ENCODE data around the gene DGLUCY. TPM values are rescaled to one million over a fixed set of nuclear protein-coding genes. Genes with fewer than 3 reads are reported as not detected.

The DGLUCY gene
- total and polyA plus RNA-seq, 7 donors, result 20.4 to 135 (median 77.5) TPM

DNA sequence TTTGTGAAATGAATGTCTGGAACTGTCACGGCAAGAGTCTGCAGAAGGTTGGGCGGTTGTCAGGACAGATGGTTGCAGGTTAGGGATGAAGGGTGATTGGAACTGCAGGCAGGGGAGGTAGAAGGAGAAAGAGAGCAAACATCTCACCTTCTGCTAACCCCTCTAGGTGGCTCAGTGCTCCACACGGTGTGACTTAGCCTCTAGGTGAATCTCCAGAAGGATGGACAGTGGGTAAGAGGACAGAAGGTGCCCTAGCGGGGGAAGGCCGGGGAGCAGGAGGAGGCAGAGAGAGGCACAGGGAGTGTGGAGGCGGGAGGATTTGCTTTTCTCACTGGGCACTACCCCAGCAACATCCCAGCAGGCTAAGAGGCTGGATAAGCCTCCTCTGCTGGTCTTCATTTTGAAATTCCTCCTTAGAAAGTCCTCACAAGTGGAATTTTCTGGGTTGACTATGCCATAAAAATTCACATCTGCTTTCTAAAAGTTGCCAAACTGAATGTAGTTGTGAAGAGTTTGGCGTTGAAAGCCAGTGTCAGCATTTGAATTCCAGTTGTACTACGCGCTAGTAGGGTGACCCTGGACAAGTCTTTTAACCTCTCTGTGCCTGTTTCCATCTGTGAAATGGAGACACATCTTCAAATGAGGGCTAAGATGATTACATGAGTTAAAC, 141.3 kb downstream of the DGLUCY start:
- Histone ChIP-seq H3K36me3 (ENCODE audit: insufficient read depth in 1 of 2, low read depth in 1 of 2) (no peaks in the 10 kb centered on the region), H3K27me3 (ENCODE audit: insufficient read depth in 3 of 3, low read length in 2 of 3) (peaks cover 0 to 21% (median 5%) of the 10 kb centered on the region in 3 donors), H3K9me3 (no peaks in the 10 kb centered on the region), H3K27ac (no peak overlapping the region), H3K4me3 (no peak overlapping the region), H3K4me1 (peaks cover 4% of the 10 kb centered on the region)
- ATAC-seq, result no peak
- WGBS, 3 donors, result 75 to 82% (median 76%) methylated on average over 9 of the region's 9 CpGs
- TF ChIP-seq, protein P1, sequence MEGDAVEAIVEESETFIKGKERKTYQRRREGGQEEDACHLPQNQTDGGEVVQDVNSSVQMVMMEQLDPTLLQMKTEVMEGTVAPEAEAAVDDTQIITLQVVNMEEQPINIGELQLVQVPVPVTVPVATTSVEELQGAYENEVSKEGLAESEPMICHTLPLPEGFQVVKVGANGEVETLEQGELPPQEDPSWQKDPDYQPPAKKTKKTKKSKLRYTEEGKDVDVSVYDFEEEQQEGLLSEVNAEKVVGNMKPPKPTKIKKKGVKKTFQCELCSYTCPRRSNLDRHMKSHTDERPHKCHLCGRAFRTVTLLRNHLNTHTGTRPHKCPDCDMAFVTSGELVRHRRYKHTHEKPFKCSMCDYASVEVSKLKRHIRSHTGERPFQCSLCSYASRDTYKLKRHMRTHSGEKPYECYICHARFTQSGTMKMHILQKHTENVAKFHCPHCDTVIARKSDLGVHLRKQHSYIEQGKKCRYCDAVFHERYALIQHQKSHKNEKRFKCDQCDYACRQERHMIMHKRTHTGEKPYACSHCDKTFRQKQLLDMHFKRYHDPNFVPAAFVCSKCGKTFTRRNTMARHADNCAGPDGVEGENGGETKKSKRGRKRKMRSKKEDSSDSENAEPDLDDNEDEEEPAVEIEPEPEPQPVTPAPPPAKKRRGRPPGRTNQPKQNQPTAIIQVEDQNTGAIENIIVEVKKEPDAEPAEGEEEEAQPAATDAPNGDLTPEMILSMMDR (IDR thresholded peaks at IDR 0.05), result no peak
- no peak for DNase-seq
- intact Hi-C loops (cut with DNase I), result no loop called here

DNA sequence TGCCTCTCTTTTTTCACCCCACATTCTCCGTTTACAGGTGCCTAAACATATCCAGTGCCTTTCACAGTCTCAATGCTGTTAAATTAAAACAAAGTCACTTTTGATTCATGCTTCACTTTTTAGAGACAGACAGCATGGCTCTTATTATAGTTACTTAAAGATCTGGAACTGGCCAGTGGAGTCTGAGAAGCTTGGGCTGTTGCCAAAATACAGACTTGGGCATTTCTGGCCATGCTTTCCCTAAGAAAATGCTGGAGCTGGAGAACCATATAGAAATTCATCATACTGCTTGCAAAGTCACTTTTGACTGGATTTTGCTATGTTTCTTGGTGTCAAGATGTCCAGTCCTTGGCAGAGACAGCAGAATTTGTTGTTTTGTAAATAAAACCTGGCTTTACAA, 142.8 kb downstream of the DGLUCY start:
- Histone ChIP-seq H3K27ac (no peak overlapping the region), H3K4me1 (peaks cover 4% of the 10 kb centered on the region), H3K4me3 (no peak overlapping the region), H3K9me3 (peaks cover 5% of the 10 kb centered on the region), H3K36me3 (ENCODE audit: insufficient read depth in 1 of 2, low read depth in 1 of 2) (no peaks in the 10 kb centered on the region), H3K27me3 (ENCODE audit: insufficient read depth in 3 of 3, low read length in 2 of 3) (peaks cover 0 to 26% (median 5%) of the 10 kb centered on the region in 3 donors)
- ATAC-seq, result no peak
- intact Hi-C loops (cut with DNase I), result no loop called here
- DNase-seq, result no peak
- TF ChIP-seq, protein P1 (IDR thresholded peaks at IDR 0.05), result no peak
- WGBS, 3 donors, result 67 to 75% (median 71%) methylated on average over 1 of the region's 1 CpG

DNA sequence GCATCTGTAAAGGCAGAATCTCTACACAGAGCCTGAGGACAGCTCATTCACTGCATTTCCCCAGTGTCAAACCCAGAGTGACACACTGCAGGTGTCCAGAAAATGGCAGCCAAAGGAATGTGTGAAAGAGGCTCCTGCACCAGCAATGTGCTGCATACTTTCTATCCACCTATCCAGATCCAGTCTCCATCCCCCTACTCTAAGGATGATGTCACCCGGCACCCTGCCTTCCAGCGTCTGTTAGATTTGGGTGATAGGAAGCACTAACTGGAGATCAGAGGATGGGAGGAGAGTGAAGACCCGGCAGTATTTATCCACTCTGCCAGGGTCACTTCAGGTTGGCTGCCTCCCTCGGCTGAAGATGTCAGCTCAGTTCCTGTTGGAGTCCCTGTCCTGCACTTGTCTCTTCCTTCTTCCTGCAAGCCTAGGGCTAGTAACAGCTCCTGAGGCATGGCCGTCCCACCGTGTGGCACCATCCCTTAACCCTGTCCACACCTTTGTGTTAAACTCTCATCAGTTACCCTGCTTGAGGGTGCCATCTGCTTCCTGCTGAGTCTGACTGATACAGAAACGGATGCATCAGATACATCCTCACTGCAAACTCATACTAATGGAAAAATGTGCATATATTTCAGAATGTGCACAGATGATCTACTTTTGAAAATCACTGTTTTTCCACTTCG, 143.6 kb downstream of the DGLUCY start:
- WGBS, 3 donors, result 31 to 38% (median 32%) methylated on average over 8 of the region's 8 CpGs
- no peak overlapping the region for H3K4me3 ChIP-seq
- ATAC-seq (no peak), DNase-seq (peak in 1 of 2 donors; percentile 16)
- TF ChIP-seq, protein P1 (IDR thresholded peaks at IDR 0.05), result no peak
- H3K4me1 ChIP-seq, result peaks cover 4% of the 10 kb centered on the region
- H3K27ac ChIP-seq, result no peak overlapping the region
- H3K9me3 ChIP-seq, result peaks cover 5% of the 10 kb centered on the region
- no peaks in the 10 kb centered on the region for H3K36me3 ChIP-seq (ENCODE audit: insufficient read depth in 1 of 2, low read depth in 1 of 2)
- peaks cover 0 to 26% (median 5%) of the 10 kb centered on the region in 3 donors for H3K27me3 ChIP-seq (ENCODE audit: insufficient read depth in 3 of 3, low read length in 2 of 3)
- intact Hi-C loops (cut with DNase I), result no loop called here

DNA sequence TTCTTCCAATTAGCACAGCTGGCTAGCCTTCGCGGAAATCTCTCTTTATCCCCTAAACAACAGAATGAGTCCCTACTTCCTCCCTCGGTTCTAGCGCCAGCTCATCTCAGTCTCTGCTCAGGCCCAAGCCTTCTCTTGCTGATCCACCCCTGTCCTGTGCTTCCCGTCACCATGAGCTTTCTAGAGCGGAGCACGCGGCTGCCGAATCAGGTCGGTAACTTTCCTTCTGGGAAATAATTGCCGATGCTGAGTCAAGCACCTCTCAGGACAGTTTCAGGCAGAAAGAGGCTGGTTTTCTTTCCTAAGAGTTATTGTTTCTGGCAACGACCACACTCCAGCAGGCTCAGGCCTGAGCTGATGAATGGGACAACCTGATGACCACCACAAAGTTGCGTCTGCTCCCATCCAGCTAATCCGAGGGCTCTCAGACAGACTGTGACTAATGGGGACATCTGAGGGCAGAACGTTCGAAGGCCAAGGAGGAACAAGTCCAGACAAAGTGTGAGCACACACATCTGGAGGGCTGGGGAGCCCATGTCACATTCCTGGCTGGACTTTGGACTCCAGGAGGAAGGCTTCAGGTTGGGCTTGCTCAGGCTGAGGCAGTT, 144.2 kb downstream of the DGLUCY start:
- WGBS, 3 donors, result 37 to 48% (median 38%) methylated on average over 16 of the region's 16 CpGs

More for the DNA sequence above, 144.2 kb downstream of the DGLUCY start:
- Histone ChIP-seq H3K4me1 (no peaks in the 10 kb centered on the region), H3K4me3 (no peak overlapping the region), H3K27me3 (ENCODE audit: insufficient read depth in 3 of 3, low read length in 2 of 3) (peaks cover 0 to 25% (median 5%) of the 10 kb centered on the region in 3 donors), H3K27ac (no peak overlapping the region), H3K36me3 (ENCODE audit: insufficient read depth in 1 of 2, low read depth in 1 of 2) (no peaks in the 10 kb centered on the region), H3K9me3 (peaks cover 5% of the 10 kb centered on the region)
- TF ChIP-seq, protein P1 (IDR thresholded peaks at IDR 0.05), result no peak
- intact Hi-C loops (cut with DNase I), result no loop called here
- DNase-seq (peak; percentile 63 to 66), ATAC-seq (peak; percentile 17 to 56 (median 46))
